Stimulated activated CD4-positive, alpha-beta T cell treated with anti-CD3 and anti-CD28 coated beads, Interleukin-12 subunit alpha, Interleukin-12 subunit beta, amount 100 ng/mL, for 4 hours (primary cell): ENCODE results near the gene SLC2A11.

ENCODE experiments used
- DNase-seq: peaks from one replicate; pipeline ENCODE4 v3.0.0-alpha.2; 2020

SLC2A11 gene, protein sequence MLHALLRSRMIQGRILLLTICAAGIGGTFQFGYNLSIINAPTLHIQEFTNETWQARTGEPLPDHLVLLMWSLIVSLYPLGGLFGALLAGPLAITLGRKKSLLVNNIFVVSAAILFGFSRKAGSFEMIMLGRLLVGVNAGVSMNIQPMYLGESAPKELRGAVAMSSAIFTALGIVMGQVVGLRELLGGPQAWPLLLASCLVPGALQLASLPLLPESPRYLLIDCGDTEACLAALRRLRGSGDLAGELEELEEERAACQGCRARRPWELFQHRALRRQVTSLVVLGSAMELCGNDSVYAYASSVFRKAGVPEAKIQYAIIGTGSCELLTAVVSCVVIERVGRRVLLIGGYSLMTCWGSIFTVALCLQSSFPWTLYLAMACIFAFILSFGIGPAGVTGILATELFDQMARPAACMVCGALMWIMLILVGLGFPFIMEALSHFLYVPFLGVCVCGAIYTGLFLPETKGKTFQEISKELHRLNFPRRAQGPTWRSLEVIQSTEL

DNA sequence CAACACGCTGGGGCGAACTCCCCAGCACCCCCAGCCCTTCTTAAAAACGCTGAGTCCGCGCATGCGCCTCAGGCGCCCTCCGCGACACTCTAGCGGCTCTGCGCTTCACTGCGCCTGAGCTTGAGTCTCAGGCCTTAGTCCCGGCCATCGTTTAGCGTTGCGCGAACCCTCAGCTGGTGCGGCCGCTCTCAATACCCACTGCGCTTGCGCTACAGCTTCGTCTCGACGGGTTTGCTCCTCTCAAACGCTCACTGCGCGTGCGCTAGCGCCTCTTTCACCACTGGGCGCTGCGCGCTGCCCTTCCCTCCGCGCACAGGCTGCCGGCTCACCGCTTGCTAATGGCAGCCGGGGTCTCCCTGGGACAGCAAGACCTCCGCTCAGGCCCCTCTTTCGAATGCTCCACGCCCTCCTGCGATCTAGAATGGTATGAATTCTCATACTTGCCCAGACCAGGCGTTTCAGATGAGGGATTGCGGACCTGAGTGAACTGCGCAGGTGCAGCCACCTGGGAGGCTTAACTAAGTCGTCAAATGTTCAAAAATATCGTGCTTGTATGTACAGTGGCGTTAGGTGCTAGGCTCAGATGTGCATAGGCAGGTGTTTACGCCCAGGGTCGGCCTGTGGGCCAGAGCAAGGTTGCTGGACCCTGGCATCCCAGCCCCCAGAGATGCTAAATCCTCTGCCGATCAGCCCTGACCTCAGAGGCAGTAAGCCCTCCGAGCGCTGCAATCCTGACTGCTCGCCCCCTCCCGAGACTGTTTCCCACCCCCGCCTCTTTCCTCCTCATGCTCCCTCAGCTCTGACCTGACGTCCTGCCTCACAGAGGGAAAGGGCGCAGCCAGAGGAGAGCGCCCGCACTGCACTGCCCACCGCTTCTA lies at the start of gene SLC2A11:
Gene SLC2A11 (plus strand): TSS at position 270 of the 878 bp plus-strand sequence. CDS start 125 bp downstream, at position 395.
- peak; percentile 90 for DNase-seq

DNA sequence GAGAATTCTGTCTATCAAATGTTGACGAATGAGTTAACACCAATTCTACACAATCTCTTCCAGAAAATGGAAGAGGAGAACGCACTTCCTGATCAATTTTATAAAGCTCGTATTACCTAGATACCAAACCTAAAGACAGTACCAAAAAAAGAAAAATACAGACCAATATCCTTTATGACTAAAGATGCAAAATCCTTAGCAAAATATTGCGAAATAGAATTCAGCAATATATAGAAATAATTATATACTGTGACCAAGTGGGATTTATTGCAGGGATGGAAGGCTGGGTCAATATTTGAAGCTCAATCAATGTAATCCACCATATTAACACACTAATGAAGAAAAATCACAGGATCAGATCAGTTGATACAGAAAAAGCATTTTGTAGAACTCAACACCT lies 45.3 kb upstream of the SLC2A11 start:
- DNase-seq: no peak

DNA sequence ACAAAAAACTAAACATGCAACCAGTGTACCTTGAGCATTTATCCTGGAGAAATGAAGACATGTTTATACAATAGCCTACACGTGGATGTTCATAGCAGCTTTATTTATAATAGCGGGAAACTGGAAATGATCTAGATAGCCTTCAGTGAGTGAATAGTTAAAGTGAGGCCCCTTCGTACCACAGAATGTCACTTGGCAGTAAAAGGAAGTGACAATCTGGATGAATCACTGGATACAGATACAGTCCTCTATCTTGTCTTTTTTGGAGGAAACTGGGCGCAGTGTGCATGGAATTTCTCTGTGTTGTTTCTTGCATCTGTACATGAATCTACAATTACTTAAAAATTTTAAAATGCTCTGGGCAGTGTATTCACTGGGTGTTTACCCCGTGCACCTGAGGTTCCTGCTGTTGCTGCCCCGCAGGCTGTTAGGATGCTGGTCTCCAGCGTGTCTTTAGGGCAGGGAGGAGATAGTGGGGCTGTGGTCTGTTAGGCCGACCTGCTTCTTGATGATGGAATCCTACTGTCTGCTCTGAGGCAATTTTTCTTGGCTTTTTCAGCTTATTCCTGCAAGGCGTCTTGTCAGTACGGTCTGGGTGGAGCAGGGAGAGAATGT lies 42.0 kb upstream of the SLC2A11 start:
- no peak for DNase-seq

DNA sequence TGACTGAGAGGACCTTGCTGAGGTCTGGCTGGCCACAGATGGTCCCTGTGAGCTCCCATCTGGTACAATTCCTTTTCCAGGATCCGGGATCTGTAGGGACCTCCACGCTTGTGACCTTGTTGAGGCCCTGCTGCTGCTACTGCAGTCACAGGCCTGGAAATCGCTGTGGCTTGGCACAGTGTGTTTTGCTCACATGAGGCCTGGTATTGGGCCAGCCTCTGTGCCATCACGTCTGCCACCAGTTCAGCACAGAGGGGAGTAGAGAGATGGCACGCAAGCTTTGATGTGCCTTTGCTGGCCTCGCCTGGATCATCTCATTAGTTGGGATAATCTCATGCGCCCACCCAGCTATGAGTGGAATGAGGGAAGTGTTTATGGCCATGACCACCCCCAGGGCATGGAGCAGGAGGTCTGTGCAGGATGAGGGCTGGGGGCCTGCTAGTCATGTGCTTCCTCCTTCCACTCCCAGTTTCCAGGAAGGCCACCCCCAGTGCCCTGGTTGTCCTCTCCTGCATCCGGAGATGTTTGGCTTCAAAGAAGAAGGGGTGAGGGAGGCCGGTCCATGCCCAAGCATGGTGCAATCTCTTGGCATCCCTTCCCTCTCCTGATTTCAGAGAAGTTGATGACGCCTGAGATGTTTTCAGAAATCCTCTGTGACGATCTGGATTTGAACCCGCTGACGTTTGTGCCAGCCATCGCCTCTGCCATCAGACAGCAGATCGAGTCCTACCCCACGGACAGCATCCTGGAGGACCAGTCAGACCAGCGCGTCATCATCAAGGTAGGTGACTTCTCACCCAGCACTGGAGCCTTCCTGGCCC lies 41.3 kb upstream of the SLC2A11 start:
- DNase-seq: no peak

DNA sequence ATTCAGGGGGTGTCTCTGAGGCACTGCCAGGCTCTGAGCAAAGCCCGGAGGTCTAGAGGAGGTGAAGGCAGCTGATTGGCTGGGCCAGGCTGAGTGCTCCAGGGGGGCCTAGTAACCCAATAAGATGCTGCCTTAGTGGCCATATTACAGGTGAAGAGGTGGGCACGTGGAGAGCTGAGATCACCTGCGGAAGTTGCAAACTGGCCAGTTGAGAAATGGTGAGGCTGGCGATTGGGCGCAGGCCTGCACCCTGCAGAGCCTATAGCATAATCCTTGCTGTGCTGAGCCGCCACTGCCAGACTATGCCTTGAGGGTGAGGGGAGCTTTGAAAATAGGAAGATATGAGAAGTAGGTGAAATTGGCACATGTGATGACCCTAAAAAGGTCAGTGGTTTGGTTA lies 40.5 kb upstream of the SLC2A11 start:
- DNase-seq: no peak

DNA sequence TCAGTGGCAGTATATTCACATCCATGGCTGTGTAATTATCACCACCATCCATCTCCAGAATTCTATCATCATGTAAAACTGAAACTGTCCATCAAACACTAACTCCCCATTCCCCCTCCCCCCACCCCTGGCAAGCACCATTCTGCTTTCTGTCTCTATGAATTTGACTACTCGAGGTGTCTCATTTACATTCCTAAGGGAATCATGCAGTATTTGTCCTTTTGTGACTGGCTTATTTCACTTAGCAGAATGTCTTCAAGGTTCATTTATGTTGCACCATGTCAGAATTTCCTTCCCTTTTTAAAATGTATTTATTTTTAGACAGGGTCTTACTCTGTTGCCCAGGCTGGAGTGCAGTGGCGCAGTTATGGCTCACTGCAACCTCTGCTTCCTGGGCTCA lies 39.1 kb upstream of the SLC2A11 start:
- DNase-seq: no peak

DNA sequence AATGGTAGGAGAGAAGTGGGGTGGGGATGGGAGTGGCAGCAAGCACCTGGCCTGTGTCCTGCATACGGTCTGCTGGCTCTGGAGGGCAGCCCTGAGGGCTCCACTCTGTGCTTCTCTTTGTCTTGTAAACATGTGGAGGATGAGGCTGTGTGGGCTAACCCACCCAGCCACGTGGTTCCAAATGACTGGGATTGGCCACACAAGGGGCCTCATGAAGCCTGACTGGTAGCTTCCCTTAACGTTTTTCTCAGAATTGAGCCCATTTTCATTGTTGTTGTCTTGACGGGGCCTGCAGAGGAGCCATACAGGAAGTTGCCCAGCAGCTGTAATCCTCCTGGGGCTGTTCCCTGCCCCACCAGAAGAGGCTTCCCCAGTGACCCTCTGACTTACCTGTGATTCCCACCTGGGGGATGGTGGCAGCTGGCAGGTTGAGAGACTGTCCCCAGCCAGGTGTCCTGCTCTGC lies 36.9 kb upstream of the SLC2A11 start:
- DNase-seq: no peak

DNA sequence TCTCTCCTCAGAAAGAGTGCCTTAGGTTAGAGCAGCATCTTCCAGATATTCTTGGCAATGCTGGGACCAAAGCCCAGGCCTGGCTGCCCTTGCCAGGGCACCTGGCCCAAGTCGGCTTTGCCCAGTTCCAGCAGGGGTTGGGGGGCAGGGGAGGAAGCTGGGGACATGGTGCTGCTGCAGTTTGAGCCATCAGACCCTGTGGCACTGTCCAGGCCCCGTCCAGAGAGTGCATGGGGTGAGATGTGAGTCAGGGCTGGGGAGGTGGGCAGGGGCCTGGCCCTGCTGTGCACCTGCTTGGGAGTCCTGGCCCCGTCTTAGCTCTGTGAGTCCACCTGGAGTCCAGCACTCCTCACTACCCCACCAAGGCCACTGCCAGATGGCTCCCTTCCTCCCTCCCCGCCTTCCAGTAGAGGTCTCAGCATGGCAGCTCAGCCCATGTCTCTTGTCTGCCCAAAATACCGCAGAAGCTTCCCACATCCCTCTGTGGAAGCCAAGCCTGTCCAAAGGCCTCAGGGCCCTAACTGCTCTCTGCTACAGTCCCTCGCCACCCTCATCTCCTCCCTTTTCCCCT lies 35.5 kb upstream of the SLC2A11 start:
- DNase-seq: no peak

DNA sequence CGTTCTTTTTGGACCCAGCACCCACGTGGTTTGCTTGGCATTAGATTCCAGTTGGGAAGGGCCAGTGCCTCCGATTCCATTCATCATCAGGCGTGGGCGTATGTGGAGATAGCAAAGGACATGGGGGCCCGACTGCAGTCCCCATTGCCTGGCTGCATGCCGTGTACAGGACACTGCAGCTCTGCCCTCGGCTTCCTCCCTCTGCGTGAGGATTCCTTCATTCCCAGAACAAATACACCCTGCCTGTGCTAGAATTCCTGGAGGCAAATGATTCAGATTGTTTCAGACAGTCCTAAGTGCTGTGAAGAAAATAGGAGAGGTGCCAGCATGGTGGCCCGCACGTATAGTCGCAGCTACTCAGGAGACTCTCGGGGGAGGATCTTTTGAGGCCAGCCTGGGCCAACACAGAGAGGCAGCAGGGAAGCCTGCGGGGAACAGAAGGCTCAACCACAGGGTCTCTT lies 34.3 kb upstream of the SLC2A11 start:
- DNase-seq: no peak

DNA sequence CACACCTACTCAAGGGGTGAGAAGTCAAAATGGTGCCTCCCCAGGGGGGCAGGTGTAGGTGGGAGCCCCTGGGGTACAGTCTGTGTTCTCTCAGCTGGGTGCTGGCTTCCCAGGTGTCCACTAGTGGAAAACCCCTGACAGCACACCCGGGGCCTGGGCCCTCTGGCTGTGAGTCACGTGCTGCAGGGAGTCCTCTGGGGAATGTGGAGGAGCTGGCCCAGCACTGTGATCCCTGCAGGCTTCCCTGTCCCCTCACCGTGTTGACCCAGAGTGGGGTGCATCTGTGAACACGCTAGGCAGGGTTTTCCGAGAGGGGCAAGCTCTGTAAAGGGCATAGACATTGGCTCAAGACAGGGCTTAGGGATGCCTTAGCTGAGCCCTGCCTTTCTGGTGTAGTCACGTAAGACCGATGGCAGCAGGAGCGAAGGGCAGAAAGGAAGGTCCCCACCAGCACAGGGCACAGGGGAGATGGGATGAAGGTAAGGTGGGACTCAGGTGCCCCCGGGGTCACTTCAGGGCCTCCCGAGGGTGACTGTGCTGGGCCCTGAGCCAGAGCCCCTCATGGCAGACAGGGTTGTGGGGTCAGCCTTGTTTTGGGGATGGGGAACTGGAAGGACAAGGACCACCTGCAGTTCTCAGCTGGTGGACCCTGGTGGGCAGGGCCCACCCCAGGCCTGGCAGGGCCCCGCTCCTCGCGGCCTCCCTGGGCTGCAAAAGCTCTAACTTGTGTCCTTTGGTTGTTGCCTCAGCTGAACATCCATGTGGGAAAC lies 33.0 kb upstream of the SLC2A11 start:
- DNase-seq: no peak

DNA sequence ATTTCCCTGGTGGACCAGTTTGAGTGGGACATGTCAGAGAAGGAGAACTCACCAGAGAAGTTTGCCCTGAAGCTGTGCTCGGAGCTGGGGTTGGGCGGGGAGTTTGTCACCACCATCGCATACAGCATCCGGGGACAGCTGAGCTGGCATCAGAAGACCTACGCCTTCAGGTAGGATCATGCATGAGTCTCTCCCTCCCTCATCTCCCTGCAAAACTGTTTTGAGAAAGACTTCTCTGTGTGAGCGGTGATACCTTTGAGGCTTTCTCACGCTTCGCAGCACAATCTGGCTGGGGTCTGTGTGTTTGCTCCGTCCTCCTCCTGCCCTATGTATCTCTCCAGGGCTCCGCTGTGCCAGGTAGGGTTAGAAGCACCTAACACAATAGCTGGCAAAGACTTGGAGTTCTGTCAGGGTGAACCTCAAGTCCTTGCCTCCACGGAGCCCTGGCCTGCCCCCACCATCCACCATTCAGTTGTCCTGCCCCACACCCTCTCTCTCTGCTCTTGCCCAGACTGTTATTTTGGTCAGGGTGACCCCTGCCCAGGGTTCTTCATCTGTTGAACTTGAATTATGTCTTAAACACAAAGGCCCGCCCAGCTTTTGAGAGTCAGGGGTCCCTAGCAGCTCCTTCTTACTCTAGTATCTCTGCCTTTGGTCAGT lies 32.3 kb upstream of the SLC2A11 start:
- DNase-seq: no peak

DNA sequence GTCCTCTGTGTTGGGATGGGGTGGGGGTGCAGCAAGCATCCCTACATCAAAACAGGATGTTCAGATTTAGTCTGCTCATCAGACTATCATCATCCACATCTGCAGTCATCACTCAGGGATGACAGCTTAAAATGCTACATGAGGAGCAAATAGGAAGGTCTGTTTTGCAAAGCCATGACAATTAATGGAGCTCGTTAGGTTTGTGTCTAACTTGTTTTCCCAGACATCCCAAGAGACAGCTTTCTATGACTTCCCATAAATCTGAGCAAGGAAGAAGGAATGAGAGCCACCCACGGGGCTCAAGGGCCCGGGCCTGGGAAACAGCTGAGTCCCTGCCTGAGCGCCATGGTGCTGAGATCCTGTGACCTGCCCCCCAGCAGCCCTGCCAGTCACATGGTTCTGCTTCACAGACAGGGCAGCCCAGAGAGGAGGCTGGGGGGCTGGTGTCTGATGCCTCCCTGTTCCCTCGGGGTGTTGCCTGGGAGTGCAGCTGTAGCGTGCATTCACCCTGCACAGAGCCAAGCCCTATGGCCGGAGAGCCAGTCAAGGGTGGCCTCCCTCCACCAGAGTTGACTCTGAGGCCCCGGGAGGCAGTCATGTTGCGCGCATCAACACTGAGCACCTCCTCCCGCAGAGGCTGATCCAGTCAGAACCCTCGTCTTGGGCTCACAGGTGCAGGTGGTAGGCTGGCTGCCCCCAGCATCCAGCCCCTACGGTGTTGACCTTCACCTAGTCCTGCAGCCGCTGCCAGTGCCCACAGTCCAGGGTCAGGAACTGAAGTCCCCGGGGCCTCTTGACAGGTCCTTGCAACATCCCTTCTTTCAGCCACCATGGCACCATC lies 30.9 kb upstream of the SLC2A11 start:
- DNase-seq: no peak

DNA sequence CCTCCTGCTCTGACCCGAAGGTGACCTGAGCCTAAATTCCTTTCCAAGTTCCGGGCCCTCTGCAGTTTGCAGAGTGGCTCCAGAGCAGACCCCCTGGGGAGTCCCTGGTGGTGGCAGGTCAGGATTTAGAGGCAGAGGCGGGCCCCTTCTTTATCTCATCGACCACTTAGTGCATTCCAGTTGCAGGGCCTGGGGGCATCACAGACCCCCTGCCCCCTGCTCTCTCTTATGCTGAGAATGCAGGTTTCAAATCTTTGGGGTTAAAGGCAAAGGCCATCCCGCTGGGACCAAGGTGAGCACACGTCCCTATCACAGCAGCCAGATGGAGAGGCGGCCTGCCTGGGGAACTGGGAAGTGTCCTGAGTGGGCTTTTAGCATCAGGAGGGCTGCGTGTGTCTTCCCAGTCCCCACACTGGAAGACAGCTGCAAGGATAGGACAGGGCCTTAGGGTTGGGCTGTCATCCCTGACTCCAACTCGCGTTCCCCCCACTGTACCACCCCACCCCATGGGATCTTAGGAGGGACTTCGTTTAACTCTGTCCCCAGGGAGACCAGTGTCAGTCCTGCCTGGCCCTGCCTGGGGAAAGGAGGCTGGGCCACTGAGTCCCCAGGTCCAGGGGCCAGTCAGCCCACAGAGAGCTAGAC lies 30.2 kb upstream of the SLC2A11 start:
- DNase-seq: no peak

DNA sequence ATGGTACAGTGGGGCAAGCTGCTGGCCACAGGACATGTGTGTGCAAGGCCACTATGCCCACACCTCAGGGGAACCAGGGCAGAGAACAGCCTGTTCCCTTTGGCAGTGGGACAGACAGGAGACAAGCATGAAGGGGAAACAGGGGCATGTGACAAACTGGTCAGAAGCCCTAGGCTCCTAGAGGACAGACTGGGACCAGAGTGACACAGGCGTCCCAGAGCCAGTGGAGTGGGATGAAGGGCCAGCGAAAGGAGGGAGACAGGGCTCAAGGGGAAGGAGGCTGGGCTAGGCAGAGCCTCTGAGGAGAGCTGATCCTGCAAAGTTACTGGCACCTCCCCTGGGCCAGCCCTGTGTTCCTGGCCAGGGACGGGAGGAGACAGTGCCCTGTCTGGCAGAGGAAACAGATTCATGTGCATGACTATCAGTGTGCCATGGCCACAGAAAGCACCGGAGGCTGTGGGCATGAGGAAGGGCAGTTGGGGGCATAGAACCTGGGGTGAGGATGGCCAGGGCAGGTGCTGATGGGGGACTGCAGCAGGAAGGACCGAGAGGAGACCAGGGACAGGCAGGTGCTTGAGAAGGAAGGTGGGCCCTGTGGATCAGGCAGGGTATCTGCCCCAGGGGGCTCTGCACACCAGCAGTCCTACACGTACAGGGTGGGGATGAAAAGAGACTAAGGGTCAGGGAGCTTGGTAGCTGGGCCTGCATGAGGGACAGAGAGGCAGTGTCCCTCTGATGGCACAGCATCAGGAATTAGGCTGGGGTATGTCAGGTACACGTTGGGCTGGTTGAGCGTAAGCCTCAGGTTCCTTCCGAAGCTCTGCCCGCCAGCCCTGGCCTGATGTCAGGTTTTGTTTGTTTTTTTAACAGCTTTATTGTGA lies 28.6 kb upstream of the SLC2A11 start:
- no peak for DNase-seq

DNA sequence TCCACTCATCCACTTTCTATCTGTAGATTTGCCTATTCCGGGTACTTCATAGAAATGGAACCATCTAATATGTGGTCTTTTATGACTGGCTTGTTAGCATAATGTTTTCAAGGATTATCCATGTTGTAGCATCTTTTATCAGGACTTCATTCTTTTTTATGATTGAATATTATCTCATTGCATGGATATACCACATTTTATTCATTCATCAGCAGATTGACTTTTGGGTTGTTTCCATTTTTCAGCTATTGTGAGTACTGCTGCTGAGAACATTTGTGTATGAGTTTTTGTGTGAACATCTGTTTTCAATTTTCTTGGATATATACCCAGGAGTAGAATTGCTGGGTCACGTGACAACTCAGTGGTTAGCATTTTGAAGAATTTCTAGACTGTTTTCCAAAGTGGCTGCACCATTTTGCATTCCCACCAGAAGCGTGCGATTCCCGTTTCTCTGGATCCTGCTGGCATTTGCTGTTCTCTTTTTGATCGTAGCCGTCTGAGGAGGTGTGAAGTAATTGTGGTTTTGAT lies 27.8 kb upstream of the SLC2A11 start:
- no peak for DNase-seq

DNA sequence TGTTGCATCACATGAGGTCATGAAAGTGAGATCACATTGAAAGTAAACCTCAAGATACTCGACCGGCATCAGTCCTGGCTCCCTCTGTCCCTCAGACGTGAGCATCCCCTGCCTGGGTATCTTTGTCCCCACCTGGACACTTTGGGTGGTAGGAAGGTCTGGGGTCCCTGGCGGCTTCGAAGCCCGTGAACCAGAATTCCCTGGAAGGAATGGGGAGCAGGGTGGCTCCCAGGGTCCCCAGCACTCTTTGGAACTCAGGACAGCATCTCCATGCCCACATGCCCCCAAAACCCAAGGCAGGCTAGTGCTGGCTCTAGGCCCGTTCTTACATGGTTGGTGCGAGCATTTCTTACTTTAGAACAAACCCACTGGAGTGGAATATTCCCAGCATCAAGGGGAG lies 26.4 kb upstream of the SLC2A11 start:
- no peak for DNase-seq

DNA sequence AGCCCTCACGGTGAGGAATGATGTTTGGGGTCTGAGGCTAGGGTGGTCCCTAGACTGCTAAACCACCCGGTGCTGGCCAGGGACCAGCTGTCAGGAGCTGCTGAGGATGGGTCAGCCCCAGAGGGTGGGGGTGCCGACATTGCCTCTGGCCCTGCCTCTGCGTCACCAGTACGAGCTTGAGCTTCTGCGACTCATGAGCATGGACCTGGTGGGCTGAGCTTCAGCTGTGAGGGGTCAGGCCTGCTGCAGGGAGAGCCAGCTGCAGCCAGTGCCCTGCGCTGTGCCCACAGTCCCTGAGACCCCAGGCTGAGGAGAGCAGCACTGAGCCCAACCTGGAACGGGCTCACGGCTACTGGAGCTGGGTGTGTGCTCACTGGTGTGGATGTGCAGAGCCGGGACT lies 25.9 kb upstream of the SLC2A11 start:
- no peak for DNase-seq
